ENCODE data around the gene AGPAT3. TPM values are rescaled to one million over a fixed set of nuclear protein-coding genes. Genes with fewer than 3 reads are reported as not detected.

AGPAT3 gene
- total and polyA plus RNA-seq, 10 of the 15 experiments (the other 5 are each of a cell fraction or from before 2014, with no cell fraction given): 1.2 to 110 (median 30.8) TPM

GRCh38 chr21:43951911-43952703 lies 87.1 kb downstream of the AGPAT3 start (continued):
- TF ChIP-seq ZNF592 (IDR thresholded peaks at IDR 0.05) (no peak), MXI1 (IDR thresholded peaks at IDR 0.05; ENCODE audit: low read depth, low read length) (no peak), BMI1 (IDR thresholded peaks at IDR 0.05; ENCODE audit: borderline replicate concordance) (no peak), DPF2 (IDR thresholded peaks at IDR 0.05) (no peak), SIN3A (IDR thresholded peaks at IDR 0.05; ENCODE audit: low read depth, low read length) (no peak)

DNA sequence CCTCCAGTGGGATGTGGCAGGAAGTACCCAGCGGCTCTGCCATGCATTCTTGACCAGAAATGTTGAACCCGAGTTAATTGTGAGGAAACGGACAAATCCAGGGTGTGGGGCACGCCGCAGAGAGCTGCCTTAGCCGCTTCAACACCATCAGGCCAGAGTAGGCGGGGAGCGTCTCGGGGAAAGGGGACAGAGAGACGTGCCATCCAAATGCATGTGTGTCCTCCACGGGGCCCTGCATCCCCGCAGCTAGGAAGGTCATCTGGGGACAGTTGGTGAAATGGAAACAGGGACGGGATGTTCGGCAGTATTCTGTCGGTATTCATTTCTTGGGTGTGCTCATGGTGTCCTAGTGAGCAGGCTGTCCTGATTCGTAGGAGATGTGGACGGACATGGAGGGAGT lies 88.0 kb downstream of the AGPAT3 start:
- in situ Hi-C loops (cut with MboI): no loop called here
- Histone ChIP-seq H3K4me2 (ENCODE audit: control insufficient read depth, insufficient read depth) (no peak overlapping the region), H3K36me3 (ENCODE audit: control insufficient read depth in 2 of 2, insufficient read depth in 2 of 2, low read length in 1 of 2) (peaks cover 1 to 16% of the 10 kb centered on the region in 2 experiments; a peak in 2 of 4 replicates), H3K4me1 (ENCODE audit: control insufficient read depth, insufficient read depth, low read length) (peaks cover 28% of the 10 kb centered on the region), H3K4me3 (no peak overlapping the region), H2AFZ (ENCODE audit: control insufficient read depth, low read depth, low read length) (no peak overlapping the region), H4K20me1 (ENCODE audit: control insufficient read depth, insufficient read depth) (no peaks in the 10 kb centered on the region), H3K27me3 (replicated peaks in 1 of 2; ENCODE audit: control insufficient read depth in 2 of 2, insufficient read depth in 2 of 2, low read length in 1 of 2) (no peaks in the 10 kb centered on the region), H3K9ac (ENCODE audit: control insufficient read depth, insufficient read depth, low read length) (no peak overlapping the region), H3K9me3 (replicated peaks; ENCODE audit: control insufficient read depth, insufficient read depth, low read length) (peaks cover 12% of the 10 kb centered on the region; the same call in 2 of the 3 replicates), H3K79me2 (ENCODE audit: control insufficient read depth, insufficient read depth, low read length) (peaks cover 11% of the 10 kb centered on the region), H3K27ac (ENCODE audit: control insufficient read depth, insufficient read depth) (no peak overlapping the region)
- SMC1A ChIA-PET (ENCODE audit: uncharacterized antibody, unreplicated experiment): interaction anchor here (1.2 kb wide), 1 partner anchor 91 kb away, joined by 5 read pairs; no protein-coding TSS in a partner anchor
- FAIRE-seq: no peak
- no TSS peak for BruUV-seq (replicated peaks)
- CTCF ChIA-PET: interaction anchor here (1.4 kb wide), 1 partner anchor 14 kb away, joined by 5 read pairs; no protein-coding TSS in a partner anchor
- no peak for ATAC-seq
- RAD21 ChIA-PET (ENCODE audit: unreplicated experiment): no interaction called here
- POLR2A ChIA-PET: no interaction called here
- WGBS (ENCODE audit: insufficient coverage, insufficient replicate concordance, low lambda C conversion rate, missing lambda C conversion rate): 82% methylated on average over 17 of the region's 17 CpGs
- no peak for DNase-seq (ENCODE audit: low read depth, low spot score)
- intact Hi-C loops (cut with micrococcal nuclease; ENCODE audit: unreplicated experiment): no loop called here
- TF ChIP-seq KDM1A (IDR thresholded peaks at IDR 0.05; ENCODE audit: borderline replicate concordance) (no peak), RCOR1 (conservative IDR thresholded peaks at IDR 0.05; ENCODE audit: low read depth, low read length) (no peak), PAX8 (IDR thresholded peaks at IDR 0.05) (no peak), BRCA1 (IDR thresholded peaks at IDR 0.05; ENCODE audit: low read depth, low read length) (no peak), MTA2 (IDR thresholded peaks at IDR 0.05; ENCODE audit: low read depth) (no peak), CBX5 (IDR thresholded peaks at IDR 0.05; ENCODE audit: low read depth) (no peak)
- TF ChIP-seq, protein P1, sequence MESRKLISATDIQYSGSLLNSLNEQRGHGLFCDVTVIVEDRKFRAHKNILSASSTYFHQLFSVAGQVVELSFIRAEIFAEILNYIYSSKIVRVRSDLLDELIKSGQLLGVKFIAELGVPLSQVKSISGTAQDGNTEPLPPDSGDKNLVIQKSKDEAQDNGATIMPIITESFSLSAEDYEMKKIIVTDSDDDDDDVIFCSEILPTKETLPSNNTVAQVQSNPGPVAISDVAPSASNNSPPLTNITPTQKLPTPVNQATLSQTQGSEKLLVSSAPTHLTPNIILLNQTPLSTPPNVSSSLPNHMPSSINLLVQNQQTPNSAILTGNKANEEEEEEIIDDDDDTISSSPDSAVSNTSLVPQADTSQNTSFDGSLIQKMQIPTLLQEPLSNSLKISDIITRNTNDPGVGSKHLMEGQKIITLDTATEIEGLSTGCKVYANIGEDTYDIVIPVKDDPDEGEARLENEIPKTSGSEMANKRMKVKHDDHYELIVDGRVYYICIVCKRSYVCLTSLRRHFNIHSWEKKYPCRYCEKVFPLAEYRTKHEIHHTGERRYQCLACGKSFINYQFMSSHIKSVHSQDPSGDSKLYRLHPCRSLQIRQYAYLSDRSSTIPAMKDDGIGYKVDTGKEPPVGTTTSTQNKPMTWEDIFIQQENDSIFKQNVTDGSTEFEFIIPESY (IDR thresholded peaks at IDR 0.05): no peak
- TF ChIP-seq, protein P2, sequence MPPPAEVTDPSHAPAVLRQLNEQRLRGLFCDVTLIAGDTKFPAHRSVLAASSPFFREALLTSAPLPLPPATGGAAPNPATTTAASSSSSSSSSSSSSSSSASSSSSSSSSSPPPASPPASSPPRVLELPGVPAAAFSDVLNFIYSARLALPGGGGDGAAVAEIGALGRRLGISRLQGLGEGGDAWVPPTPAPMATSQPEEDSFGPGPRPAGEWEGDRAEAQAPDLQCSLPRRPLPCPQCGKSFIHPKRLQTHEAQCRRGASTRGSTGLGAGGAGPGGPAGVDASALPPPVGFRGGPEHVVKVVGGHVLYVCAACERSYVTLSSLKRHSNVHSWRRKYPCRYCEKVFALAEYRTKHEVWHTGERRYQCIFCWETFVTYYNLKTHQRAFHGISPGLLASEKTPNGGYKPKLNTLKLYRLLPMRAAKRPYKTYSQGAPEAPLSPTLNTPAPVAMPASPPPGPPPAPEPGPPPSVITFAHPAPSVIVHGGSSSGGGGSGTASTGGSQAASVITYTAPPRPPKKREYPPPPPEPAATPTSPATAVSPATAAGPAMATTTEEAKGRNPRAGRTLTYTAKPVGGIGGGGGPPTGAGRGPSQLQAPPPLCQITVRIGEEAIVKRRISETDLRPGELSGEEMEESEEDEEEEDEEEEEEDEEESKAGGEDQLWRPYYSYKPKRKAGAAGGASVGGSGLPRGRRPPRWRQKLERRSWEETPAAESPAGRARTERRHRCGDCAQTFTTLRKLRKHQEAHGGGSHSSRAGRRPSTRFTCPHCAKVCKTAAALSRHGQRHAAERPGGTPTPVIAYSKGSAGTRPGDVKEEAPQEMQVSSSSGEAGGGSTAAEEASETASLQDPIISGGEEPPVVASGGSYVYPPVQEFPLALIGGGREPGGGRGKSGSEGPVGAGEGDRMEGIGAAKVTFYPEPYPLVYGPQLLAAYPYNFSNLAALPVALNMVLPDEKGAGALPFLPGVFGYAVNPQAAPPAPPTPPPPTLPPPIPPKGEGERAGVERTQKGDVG (CRISPR knock-in tag; IDR thresholded peaks at IDR 0.05): no peak
